HUDEP-2 (cell line): ENCODE measurements around the gene ITCH.

ENCODE experiments used
- DNase-seq, 76 experiments: peaks; one replicate each; lab custom pipeline; 2025; ENCODE audit not compliant: unreplicated experiment in 76 of 76; lab: John Stamatoyannopoulos, UW

ITCH gene

DNA sequence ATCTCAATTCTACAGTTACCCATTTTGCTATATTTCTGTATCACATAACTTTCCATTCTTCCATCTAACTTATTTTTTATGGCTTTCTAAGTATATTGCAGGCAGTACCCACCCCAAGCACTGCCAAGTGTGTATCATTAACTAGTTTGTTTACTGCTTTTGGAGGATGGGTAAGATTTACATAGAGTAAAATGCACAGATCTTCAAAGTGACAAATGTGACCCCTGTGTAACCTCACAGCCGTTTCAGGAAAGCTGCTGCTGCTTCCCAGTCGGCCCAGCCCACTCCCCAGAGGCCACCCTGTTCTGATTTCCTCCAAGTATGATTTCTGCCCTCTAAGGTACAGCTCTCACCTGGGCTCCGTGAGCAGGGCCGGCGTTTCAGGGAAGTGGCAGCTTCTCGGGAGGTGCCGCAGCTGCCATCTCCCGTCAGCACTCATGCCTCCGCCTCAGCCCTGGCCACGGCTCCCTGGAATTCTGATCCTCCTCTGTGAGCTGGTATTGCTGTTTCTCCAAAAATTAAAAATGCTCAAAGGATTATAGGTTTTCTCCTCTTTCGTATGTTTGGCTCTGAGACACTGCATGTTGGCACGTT is 180.5 kb downstream of the ITCH start:
- no peak for DNase-seq

DNA sequence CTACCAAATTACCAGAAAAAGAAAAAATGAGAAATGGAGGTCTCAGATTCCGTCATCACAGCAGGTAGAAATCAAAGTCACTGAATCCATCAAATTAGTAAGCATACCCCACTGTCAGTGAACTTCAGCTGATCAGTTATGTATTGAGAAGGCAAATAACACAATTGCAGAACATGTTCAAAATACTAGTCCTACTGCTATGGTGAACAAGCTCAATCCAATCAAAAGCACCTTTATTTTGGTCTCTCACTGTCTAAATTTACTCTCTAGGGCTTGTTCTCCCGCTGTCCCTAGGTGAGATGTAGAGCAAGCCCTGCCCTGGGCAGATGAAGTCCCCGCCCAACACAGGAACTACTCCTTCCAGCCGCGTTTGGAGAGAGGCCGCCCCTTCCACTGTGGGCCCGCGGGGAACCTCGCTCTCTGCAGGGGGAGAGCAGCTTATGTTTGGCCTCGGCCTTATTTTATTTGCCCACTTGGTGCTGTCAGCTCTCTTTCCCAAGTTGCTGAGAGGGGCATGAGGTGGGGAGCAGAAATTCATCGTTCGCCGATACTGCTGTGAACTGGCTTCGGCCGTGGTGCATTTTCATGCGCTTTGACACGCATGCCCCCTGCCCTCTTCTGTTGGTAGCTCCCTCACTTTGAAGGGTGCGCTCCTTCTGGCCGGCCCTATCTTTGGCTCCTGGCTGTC is 181.2 kb downstream of the ITCH start:
- DNase-seq = peak in 15 of 76 experiments; percentile 1 to 100 (median 98)

DNA sequence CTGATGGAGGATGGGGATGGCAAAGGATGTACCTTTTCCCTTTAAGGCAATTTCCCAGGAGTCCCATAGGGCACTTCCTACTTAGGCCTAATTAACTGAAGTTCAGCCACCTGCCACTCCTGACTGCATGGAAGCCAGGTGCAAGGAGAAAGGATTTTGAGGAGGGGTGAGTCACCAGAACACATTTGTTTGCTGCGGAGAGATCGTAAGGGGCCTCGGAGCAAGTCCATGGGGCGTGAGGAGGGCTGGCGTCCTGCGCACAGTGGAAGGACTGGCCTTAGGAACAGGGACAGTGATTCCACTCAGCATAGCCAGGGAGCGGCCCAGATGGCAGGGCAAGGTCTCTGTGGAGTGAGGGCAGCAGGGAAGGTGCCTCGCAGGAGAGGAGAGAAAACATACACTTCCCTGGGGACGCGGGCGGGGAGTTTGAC is 183.7 kb downstream of the ITCH start:
- DNase-seq = no peak

DNA sequence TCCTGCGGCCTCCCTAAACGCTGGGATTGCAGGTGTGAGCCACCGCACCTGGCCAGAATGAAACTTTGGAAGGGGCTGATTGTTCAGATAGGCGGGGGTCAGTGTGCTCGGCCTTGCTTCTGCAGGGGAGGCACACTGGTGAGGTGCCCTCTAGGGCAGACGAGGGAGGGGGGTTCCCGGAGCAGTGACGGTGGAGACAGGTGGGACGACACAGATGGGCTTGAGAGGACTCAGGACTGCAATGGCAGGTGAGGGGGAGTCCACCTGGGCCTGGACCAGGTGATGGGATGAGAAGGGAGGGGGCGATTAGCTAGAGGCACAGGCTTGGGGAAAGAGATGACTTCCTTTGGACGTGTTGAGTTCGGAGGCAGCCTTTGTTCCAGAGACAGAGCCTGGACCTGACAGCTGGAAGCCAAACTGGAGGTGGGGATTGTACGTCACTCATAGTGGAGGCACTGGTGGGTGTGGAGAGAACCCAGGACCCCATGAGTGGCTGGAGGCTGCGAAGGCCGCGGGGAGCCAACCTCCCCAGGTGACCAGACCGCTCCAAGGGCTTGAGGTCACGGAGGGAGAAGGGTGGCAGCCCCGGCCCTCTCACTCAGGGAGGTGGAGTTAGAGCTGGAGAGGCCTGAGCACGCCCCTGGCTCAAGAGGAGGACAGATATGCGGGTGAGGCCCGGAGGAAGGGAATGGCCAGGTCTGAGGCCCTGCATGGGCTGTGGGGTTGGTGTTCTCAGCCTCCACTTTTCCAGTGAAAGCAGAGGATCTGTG is 185.0 kb downstream of the ITCH start:
- DNase-seq = no peak

DNA sequence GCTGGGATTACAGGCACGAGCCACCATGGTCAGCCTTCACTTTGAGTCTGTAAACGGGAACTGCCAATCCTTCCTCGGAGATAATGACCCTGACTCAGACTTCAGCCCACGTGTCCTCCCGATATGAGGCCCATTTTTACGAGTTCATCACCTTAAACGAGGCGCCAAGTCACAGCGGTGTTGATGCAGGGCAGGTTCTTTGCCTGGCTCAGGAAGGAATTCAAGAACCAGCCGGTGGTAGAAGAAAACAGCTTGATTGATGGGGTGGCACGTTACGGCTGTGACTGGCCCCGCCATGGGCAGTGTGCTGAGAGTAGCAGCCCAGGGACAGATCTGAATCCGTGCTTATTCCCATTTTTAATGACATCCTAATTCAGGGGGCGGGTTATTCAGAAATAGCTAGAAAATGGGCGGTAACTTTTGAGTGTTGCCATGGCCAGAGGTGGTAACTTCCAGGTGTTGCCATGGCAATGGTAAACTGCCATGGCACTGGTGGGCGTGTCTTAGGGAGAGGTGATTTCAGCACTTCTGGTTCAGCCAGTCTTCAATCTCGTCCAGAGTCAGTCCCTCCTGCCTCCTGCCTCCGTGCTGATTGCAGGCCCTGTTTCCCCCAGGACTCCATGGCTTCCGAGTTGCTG is 186.3 kb downstream of the ITCH start:
- DNase-seq = peak in 8 of 76 experiments; percentile 8 to 44 (median 14)

DNA sequence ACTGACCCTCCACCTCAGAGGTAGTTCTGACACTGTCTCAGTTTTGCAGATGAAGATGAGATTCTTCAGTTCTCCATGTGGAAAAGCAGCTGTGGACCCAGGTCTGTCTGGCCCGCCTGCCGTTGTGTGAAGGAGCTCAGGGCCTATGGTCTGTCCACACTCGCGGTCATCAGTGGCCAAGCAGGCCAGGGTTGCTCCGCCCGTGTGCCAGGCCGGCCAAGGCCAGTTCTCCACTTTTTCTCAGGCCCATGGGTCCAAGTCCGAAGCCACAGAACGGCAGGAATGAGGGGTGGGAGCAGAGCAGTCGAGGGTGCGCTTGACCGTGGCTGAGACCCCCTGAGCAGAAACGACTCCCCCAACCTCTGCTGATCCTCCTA is 186.8 kb downstream of the ITCH start:
- no peak for DNase-seq

DNA sequence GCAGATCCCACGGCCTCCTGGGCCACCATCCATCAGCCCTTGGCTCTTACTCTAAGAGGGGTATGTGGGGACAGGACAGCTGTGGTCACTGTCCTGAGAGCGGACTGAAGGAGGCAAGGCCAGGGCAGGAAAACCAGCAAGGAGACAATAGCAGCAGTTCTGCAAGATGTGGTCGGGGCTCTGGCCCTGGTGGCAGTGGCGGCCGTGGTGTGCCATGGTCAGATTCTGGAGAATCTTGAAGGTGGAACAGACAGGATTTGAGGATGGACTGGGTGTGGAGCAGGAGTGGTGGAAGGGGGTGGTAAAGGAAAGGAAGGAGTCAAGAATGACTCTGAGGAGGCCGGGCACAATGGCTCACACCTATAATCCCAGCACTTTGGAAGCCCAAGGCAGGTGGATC is 189.5 kb downstream of the ITCH start:
- no peak for DNase-seq

DNA sequence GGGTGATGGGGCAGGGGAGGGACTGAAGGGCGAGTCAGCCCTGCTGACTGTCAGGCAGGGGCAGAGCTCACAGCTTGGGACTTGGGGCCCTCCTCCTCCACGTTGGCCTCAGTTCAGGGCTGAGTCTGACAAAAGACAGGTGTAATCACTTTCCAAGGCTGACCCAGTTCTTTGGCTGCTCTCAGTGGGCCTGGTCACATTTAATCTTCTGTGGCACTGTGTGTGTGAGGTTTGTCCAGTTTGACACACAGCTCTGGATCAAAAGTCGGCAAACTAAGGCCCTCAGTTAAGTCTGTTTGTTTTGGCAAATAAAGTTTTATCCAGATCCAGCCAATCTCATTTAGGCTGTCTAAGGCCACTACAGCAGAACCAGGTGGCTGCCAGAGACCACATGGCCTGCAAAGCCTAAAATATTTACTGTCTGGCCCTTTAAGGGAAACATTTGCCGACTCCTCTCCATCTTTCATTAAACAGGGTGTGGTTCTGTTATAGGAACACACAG is 190.3 kb downstream of the ITCH start:
- DNase-seq = no peak

DNA sequence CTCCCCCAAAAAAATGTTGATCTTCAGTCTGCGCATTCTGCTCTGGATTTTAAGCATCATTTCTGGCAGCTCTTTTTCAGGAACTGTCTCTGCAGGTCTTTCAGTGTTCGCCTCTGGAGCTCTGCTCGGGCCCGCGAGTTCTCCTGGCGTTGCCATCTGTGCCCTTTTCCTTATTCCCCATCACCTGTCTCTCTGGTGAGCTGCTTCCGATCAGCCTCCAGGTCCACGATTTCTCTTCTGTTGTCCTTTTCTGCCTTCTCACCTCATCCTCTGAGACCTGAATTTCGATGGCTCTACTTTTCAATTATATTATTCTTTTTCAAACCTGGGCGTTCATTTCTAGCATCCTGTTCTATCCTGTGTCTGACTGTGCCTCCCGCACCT is 194.9 kb downstream of the ITCH start:
- DNase-seq = no peak

DNA sequence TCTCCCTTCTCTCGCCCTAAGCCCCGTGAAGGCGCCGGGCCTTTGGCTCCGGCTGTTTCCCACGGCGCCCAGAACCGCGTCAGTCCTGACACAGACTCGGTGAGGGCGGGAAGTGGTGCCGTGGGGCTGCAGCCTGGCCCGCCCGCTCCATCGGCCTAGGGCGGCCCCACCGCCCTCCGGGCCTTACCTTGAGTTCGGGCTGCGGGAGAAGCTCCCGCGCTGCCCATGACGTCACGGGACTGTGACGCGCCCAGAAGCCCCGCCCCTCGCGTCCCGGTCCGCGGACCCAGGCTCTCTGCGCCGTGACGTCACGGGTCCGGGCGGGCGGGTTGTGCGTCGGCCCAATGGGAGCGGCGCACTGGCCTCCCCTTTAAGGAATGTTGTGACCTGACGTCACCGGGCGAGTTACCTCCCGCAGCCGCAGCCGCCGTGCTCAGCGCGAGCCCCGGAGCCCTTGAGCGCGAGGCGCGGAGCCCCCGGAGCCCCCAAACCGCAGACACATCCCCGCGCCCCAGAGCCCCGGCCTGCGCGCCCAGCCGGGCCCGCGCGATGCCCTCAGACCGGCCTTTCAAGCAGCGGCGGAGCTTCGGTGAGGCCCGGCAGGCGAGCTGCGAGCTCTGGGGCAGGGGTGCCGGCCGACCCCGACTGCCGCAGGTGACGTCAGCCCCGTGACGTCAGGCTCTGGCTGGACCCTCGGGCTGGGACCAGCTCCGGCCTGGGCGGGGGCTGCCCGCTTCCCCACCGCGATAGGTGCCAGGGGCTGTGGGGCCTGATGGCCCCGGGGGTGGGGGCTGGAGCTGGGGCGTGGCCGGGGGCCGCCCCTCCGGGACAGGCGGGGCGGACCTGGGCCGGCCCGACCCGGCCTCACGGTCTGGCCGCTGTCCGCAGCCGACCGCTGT is 195.5 kb downstream of the ITCH start, which contains the start of gene MAP1LC3A:
Gene MAP1LC3A, plus strand, starts transcription at position 399 of the 899 bp plus-strand sequence. Its CDS starts 151 bp downstream, at position 550.
- peak in 75 of 76 experiments; percentile 15 to 94 (median 81) for DNase-seq

DNA sequence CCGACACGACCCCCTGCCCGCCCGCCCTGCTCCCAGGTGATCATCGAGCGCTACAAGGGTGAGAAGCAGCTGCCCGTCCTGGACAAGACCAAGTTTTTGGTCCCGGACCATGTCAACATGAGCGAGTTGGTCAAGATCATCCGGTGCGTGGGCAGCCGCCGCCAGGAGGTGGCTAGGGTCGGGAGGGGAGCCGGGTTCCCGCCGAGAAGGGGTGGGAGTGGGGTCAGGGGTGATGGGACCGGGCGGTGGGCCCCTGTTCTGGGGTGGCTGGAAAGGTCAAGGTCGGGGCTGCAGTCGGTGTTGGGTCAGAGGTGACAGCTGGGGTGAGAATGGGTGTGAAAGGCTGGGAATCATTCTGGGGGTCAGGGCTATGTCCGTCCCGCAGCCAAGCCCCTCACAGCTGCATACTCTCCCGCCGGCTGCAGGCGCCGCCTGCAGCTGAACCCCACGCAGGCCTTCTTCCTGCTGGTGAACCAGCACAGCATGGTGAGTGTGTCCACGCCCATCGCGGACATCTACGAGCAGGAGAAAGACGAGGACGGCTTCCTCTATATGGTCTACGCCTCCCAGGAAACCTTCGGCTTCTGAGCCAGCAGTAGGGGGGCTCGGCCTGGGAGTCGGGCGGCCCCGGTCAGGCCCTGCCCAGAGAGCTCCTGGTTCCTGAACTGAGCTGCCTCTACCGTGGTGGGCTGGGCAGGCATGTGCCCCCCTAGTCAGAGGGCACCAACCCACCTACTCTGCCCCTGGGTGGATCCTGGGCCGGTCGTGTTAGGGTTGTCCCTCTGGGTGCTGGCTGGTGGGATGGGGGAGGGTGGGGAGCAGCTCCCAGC is 196.5 kb downstream of the ITCH start:
- no peak for DNase-seq

DNA sequence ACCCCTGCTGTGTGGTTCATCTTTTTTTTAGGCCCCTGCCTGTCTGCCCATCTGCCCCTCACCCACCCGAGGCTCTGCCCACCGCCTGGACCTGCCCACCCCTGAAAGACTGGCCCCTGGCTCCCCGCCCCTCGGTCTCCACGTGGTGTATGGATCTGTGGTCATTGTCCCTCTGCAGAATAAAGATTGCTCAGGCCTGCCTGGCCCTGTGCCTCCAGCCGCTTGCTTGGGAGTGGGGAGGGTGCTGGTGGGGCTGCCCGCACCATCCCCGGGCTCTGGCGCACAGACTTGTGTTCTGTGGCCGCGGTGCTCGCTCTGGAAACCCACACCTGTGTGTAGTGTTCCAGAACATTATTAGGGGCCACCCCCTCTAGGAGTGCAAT is 197.1 kb downstream of the ITCH start:
- no peak for DNase-seq

DNA sequence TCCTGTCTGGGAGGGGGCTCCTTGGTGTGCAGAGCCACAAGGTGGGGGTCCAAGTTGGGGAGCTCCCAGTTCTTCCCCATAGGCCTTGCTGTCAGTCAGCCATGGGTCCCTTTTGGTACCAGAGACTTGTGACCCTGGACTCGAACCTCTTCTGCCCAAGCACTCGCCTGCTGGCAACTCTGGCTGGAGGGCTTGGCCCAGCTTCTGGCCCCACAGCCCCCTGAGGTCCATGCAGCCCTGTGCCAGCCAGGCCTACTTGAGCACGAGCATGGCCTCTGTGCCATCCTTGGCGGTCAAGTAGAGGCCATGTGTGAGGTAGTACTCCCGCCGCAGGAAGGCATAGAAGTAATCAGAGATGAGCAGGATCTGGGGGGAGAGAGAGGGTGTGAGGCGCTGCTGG is 197.5 kb downstream of the ITCH start:
- no peak for DNase-seq
